Upper lobe of left lung (tissue), 6 donors: ENCODE data around the gene SDK1. TPM values are rescaled to one million over a fixed set of nuclear protein-coding genes. Genes with fewer than 3 reads are reported as not detected.
A peak's percentile ranks its signal among the peaks of the same experiment; 100 is the strongest.

Source experiments
- ATAC-seq, 2 donors: fragments of 200-7000 bp; cut with Tn5 transposase; one replicate each; pipeline ENCODE4 v1.9.1; 2022; ENCODE audit warnings: mild to moderate bottlenecking in 2 of 2, moderate library complexity in 2 of 2; ENCODE audit not compliant: low FRiP score in 2 of 2
- DNase-seq, 2 donors: peaks; one replicate each; pipeline ENCODE4 v3.0.0-alpha.2; 2019 to 2020
- H3K27ac ChIP-seq, 4 donors: fragments of 200-600 bp; sonication (generic); one replicate each; pipeline ENCODE4 v1.5.1; 2016 to 2019
- H3K27me3 ChIP-seq, 4 donors: fragments of 200-600 bp; sonication (generic); one replicate each; pipeline ENCODE4 v1.5.1; 2017 to 2019
- H3K36me3 ChIP-seq, 4 donors: fragments of 200-600 bp; sonication (generic); one replicate each; pipeline ENCODE4 v1.5.1; 2016 to 2019
- H3K4me1 ChIP-seq, 4 donors: fragments of 200-600 bp; sonication (generic); one replicate each; pipeline ENCODE4 v1.5.1; 2018 to 2019
- H3K4me3 ChIP-seq, 4 donors: fragments of 200-600 bp; sonication (generic); one replicate each; pipeline ENCODE4 v1.5.1; 2017 to 2019; ENCODE audit warnings: mild to moderate bottlenecking in 2 of 4, moderate library complexity in 1 of 4
- H3K9me3 ChIP-seq, 4 donors: fragments of 200-600 bp; sonication (generic); one replicate each; pipeline ENCODE4 v1.5.1; 2018 to 2019
- EP300 ChIP-seq, 4 donors: sonication (generic); formaldehyde crosslinking; IDR thresholded peaks; one replicate each; pipeline ENCODE4 v1.5.1; 2017; ENCODE audit warnings: antibody characterized with exemption in 4 of 4, control low read depth in 2 of 4
- POLR2A ChIP-seq, 4 donors: fragments of 450-650 bp; IDR thresholded peaks; one replicate each; pipeline ENCODE4 v1.5.1; 2016 to 2017; ENCODE audit warnings: antibody characterized with exemption in 4 of 4, mild to moderate bottlenecking in 2 of 4
- POLR2AphosphoS5 ChIP-seq, 2 donors: sonication (generic); formaldehyde crosslinking; IDR thresholded peaks; one replicate each; pipeline ENCODE4 v1.5.1; 2017; ENCODE audit warnings: antibody characterized with exemption in 2 of 2
- WGBS, 2 donors: methylation state at CpG; one replicate each; pipeline ENCODE4 v1.1.5; 2017 to 2018; 5-methylcytosine and 5-hydroxymethylcytosine counted together
- total RNA-seq, 6 donors: library from RNA; depleted of rRNA in 4 of 6; stranded (reverse); fragments of >200 nt in 4 of 6; gene quantifications; one replicate each; pipeline versions ENCODE4 v1.1.0 to v1.2.1, GENCODE V29; 2016 to 2021
- TF ChIP-seq, protein P1 (sequence below), 6 experiments: fragments of 450-650 bp in 4 of 6; fragments of 200-600 bp in 2 of 6; sonication (generic) in 2 of 6; IDR thresholded peaks; one replicate each; pipeline ENCODE4 v1.5.1; 2016 to 2019; ENCODE audit warnings: antibody characterized with exemption in 6 of 6
- donor health status: DM: no; HTN: no; CAD: no; lungs with moderate emphysema.
- donor health status: DM: no; HTN: yes; CAD: no; lungs with severe emphysema.

The SDK1 gene
- total RNA-seq, 6 donors from 2014 or later: 9.3 to 90.1 (median 11.8) TPM

DNA sequence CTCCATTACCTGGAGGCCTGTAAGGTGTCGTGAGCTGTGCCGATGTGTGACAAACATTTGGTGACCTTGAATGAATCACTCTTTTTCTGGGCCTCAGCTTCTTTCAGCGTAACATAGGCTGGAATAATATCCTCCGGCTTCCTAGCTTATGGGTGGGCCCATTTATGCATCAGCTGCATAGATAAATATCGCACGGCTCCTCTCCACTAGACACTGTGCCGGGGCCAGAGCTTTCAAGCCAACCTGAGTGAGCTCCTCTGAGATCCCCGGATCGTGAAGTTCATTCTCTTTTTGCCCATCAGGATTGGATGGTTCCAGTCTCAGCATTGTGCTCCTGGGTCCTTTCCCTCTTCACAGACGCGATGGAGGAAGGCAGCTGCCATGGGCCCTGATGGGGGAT is 806.8 kb downstream of the SDK1 start:
- TF ChIP-seq EP300 (IDR thresholded peaks at IDR 0.05): no peak
- TF ChIP-seq POLR2AphosphoS5 (IDR thresholded peaks at IDR 0.05): no peak
- TF ChIP-seq, protein P1, sequence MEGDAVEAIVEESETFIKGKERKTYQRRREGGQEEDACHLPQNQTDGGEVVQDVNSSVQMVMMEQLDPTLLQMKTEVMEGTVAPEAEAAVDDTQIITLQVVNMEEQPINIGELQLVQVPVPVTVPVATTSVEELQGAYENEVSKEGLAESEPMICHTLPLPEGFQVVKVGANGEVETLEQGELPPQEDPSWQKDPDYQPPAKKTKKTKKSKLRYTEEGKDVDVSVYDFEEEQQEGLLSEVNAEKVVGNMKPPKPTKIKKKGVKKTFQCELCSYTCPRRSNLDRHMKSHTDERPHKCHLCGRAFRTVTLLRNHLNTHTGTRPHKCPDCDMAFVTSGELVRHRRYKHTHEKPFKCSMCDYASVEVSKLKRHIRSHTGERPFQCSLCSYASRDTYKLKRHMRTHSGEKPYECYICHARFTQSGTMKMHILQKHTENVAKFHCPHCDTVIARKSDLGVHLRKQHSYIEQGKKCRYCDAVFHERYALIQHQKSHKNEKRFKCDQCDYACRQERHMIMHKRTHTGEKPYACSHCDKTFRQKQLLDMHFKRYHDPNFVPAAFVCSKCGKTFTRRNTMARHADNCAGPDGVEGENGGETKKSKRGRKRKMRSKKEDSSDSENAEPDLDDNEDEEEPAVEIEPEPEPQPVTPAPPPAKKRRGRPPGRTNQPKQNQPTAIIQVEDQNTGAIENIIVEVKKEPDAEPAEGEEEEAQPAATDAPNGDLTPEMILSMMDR (IDR thresholded peaks at IDR 0.05): no peak
- TF ChIP-seq POLR2A (IDR thresholded peaks at IDR 0.05): no peak
- WGBS, 2 donors: 94% methylated on average over 11 of the region's 11 CpGs
- ATAC-seq (no peak), DNase-seq (no peak)
- H3K4me3 ChIP-seq: no peak overlapping the region
- H3K27me3 ChIP-seq: no peaks in the 10 kb centered on the region
- no peaks in the 10 kb centered on the region for H3K36me3 ChIP-seq
- no peaks in the 10 kb centered on the region for H3K9me3 ChIP-seq
- no peak overlapping the region for H3K27ac ChIP-seq
- no peaks in the 10 kb centered on the region for H3K4me1 ChIP-seq

DNA sequence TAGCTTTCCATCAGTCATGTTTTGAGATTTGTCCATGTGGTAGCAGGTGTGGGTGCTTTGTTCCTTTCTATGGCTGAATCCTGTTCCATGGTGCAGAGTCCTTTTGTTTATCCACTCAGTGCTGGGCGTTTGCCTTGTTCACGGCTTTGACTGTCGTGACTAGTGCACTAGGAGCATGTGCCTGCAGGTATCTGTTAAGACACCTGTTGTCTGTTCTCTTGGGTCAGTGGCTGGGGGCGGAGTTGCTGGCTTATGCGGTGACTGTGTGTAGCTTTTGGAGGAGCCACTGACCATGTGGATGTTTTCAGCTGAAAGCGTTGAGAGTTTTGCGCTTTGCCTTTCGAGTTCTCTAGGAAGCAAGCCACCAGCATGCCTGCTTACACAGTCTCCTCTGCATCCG is 807.9 kb downstream of the SDK1 start:
- no peaks in the 10 kb centered on the region for H3K4me1 ChIP-seq
- no peak overlapping the region for H3K4me3 ChIP-seq
- 87 to 91% methylated on average over 9 of the region's 9 CpGs for WGBS, 2 donors
- ATAC-seq (no peak), DNase-seq (no peak)
- TF ChIP-seq, protein P1 (IDR thresholded peaks at IDR 0.05): no peak
- TF ChIP-seq POLR2AphosphoS5 (IDR thresholded peaks at IDR 0.05): no peak
- TF ChIP-seq EP300 (IDR thresholded peaks at IDR 0.05): no peak
- no peak for TF ChIP-seq POLR2A (IDR thresholded peaks at IDR 0.05)
- no peaks in the 10 kb centered on the region for H3K27me3 ChIP-seq
- H3K36me3 ChIP-seq: no peaks in the 10 kb centered on the region
- H3K9me3 ChIP-seq: no peaks in the 10 kb centered on the region
- no peak overlapping the region for H3K27ac ChIP-seq

DNA sequence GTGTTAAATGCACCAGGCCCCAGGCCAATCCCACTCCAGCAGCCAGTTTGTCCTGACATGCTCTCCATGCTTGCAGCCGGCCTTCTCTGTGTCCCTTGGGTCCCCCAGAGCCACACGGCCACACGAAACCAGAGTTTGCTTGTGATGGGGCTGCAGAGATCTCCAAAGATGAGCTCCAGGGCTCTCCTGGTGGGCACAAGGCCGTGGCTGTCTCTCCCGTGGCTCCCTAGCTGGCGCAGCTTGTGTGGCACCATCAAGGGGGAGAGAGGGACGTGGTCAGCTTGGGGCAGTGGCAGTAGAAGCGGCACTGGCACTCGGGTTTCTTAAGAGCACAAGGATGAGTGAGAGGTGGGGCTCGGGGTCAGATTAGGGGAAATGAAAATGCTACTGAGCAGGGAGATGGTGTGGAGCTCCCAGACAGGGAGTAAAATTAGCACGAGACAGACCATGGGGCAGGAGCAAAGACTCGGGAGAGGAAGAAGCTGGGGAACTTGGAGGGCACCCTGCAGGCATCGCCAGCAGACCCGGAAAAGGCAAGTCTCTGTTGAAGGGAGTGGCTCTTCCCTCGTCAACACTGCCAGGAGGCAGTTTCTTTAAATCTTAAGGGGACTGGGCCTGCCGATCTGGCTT is 808.5 kb downstream of the SDK1 start:
- 79 to 80% methylated on average over 12 to 16 of the region's 16 CpGs for WGBS, 2 donors
- no peak overlapping the region for H3K4me3 ChIP-seq
- H3K4me1 ChIP-seq: no peaks in the 10 kb centered on the region
- DNase-seq (peak in 1 of 2 donors; percentile 7), ATAC-seq (no peak)
- TF ChIP-seq, protein P1 (IDR thresholded peaks at IDR 0.05): no peak
- TF ChIP-seq POLR2A (IDR thresholded peaks at IDR 0.05) (no peak), EP300 (IDR thresholded peaks at IDR 0.05) (no peak), POLR2AphosphoS5 (IDR thresholded peaks at IDR 0.05) (no peak)
- H3K27ac ChIP-seq: no peak overlapping the region
- no peaks in the 10 kb centered on the region for H3K36me3 ChIP-seq
- H3K27me3 ChIP-seq: no peaks in the 10 kb centered on the region
- H3K9me3 ChIP-seq: no peaks in the 10 kb centered on the region

DNA sequence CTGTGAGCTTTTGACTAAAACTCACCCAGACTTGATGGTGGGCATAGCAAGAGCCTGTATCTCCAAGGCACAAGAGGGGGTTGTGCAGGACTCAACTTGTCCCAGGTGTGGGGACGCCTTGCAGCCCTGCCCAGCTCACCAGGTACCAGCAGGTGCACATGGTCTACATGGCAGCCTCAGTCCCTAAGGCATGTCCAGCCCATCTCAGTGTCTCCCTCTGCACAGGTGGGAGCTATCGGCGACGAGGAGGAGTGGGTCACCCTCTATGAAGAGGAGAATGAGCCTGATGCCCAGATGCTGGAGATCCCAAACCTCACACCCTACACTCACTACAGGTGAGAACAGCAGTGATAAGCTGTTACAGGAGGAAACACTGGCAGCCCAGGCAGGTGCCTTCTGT is 809.4 kb downstream of the SDK1 start:
- no peaks in the 10 kb centered on the region for H3K36me3 ChIP-seq
- H3K27me3 ChIP-seq: no peaks in the 10 kb centered on the region
- no peak for TF ChIP-seq POLR2AphosphoS5 (IDR thresholded peaks at IDR 0.05)
- no peak for TF ChIP-seq EP300 (IDR thresholded peaks at IDR 0.05)
- TF ChIP-seq, protein P1 (IDR thresholded peaks at IDR 0.05): no peak
- no peak for TF ChIP-seq POLR2A (IDR thresholded peaks at IDR 0.05)
- 93% methylated on average over 4 of the region's 4 CpGs; no CpG with 5 or more reads in 1 of the 2 donors for WGBS, 2 donors
- H3K4me3 ChIP-seq: no peak overlapping the region
- no peaks in the 10 kb centered on the region for H3K9me3 ChIP-seq
- DNase-seq: peak in 1 of 2 donors; percentile 7
- H3K27ac ChIP-seq: no peak overlapping the region
- ATAC-seq: no peak
- H3K4me1 ChIP-seq: no peaks in the 10 kb centered on the region

DNA sequence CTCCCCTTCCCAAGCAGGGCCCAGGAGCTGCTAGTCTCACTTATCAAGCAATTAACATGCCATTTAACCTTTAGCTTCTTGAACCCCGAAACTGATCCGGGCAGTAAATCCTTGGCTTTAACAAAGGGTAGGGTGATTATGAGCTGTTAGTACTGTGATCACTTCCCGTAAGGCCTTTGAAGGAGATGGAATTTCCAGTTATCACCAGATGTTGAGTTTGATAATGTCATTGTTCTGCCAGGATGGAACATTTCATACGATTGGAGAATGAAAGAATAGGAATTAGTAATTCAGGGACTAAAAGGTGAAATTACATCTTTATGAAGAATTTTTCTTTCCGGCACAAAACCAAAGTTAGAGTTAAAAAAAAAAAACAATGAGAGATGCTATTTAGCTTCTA is 810.1 kb downstream of the SDK1 start:
- H3K4me1 ChIP-seq: no peaks in the 10 kb centered on the region
- no peaks in the 10 kb centered on the region for H3K36me3 ChIP-seq
- no peaks in the 10 kb centered on the region for H3K27me3 ChIP-seq
- DNase-seq (no peak), ATAC-seq (no peak)
- no peaks in the 10 kb centered on the region for H3K9me3 ChIP-seq
- no peak overlapping the region for H3K27ac ChIP-seq
- no peak for TF ChIP-seq EP300 (IDR thresholded peaks at IDR 0.05)
- TF ChIP-seq POLR2AphosphoS5 (IDR thresholded peaks at IDR 0.05): no peak
- TF ChIP-seq POLR2A (IDR thresholded peaks at IDR 0.05): no peak
- TF ChIP-seq, protein P1 (IDR thresholded peaks at IDR 0.05): no peak
- WGBS, 2 donors: 59 to 66% methylated on average over 5 of the region's 5 CpGs
- no peak overlapping the region for H3K4me3 ChIP-seq
